ENCODE measurements around the gene TFIP11.

TFIP11 gene

GRCh38 chr22:26466196-26466595, 46.1 kb downstream of the TFIP11 start:
- Histone ChIP-seq H3K27ac (ENCODE audit: low read depth, low read length, poor library complexity, severe bottlenecking) (no peak overlapping the region), H3K4me3 (ENCODE audit: low read depth, low read length, poor library complexity, severe bottlenecking) (no peak overlapping the region), H3K9ac (ENCODE audit: low read length) (no peak overlapping the region), H2AFZ (ENCODE audit: low read length) (no peak overlapping the region), H3K9me3 (ENCODE audit: low read length) (no peaks in the 10 kb centered on the region), H3K79me2 (ENCODE audit: insufficient read depth, low read length) (peaks cover 1% of the 10 kb centered on the region; the same call in 1 of the 2 replicates), H3K36me3 (ENCODE audit: insufficient read depth, low read length) (peaks cover 95% of the 10 kb centered on the region), H3K27me3 (ENCODE audit: insufficient read depth, low read length) (no peaks in the 10 kb centered on the region), H3K9me2 (ENCODE audit: low read depth, low read length) (no peaks in the 10 kb centered on the region), H4K20me1 (ENCODE audit: insufficient read depth, low read length) (no peaks in the 10 kb centered on the region), H3F3A (ENCODE audit: insufficient read depth, low read length) (no peaks in the 10 kb centered on the region), H3K4me2 (ENCODE audit: low read length) (no peak overlapping the region), H3K4me1 (ENCODE audit: insufficient read depth, low read length, severe bottlenecking) (peaks cover 7% of the 10 kb centered on the region)
- TF ChIP-seq EZH2 (IDR thresholded peaks at IDR 0.05; ENCODE audit: borderline replicate concordance, low read length) (no peak), CTCF (IDR thresholded peaks at IDR 0.05; ENCODE audit: low read length) (no peak)

- Histone ChIP-seq H3K9me3 (ENCODE audit: low read length) (no peaks in the 10 kb centered on the region), H3K9me2 (ENCODE audit: low read depth, low read length) (no peaks in the 10 kb centered on the region), H3K27ac (ENCODE audit: low read depth, low read length, poor library complexity, severe bottlenecking) (no peak overlapping the region), H3K4me3 (ENCODE audit: low read depth, low read length, poor library complexity, severe bottlenecking) (no peak overlapping the region), H3K4me1 (ENCODE audit: insufficient read depth, low read length, severe bottlenecking) (peaks cover 7% of the 10 kb centered on the region), H3K27me3 (ENCODE audit: insufficient read depth, low read length) (no peaks in the 10 kb centered on the region), H3F3A (ENCODE audit: insufficient read depth, low read length) (no peaks in the 10 kb centered on the region), H3K9ac (ENCODE audit: low read length) (no peak overlapping the region), H3K4me2 (ENCODE audit: low read length) (no peak overlapping the region), H4K20me1 (ENCODE audit: insufficient read depth, low read length) (no peaks in the 10 kb centered on the region), H3K36me3 (ENCODE audit: insufficient read depth, low read length) (peaks cover 98% of the 10 kb centered on the region), H3K79me2 (ENCODE audit: insufficient read depth, low read length) (peaks cover 9% of the 10 kb centered on the region), H2AFZ (ENCODE audit: low read length) (no peak overlapping the region)
- no peak for TF ChIP-seq CTCF (IDR thresholded peaks at IDR 0.05; ENCODE audit: low read length)
- no peak for TF ChIP-seq EZH2 (IDR thresholded peaks at IDR 0.05; ENCODE audit: borderline replicate concordance, low read length)
These were observed 48.0 kb downstream of the TFIP11 start for GRCh38 chr22:26464312-26464711.

- Histone ChIP-seq H2AFZ (ENCODE audit: low read length) (no peak overlapping the region), H4K20me1 (ENCODE audit: insufficient read depth, low read length) (no peaks in the 10 kb centered on the region), H3K9me3 (ENCODE audit: low read length) (no peaks in the 10 kb centered on the region), H3K9ac (ENCODE audit: low read length) (no peak overlapping the region), H3K4me3 (ENCODE audit: low read depth, low read length, poor library complexity, severe bottlenecking) (no peak overlapping the region), H3K9me2 (ENCODE audit: low read depth, low read length) (no peaks in the 10 kb centered on the region), H3F3A (ENCODE audit: insufficient read depth, low read length) (no peaks in the 10 kb centered on the region), H3K4me1 (ENCODE audit: insufficient read depth, low read length, severe bottlenecking) (peaks cover 7% of the 10 kb centered on the region), H3K4me2 (ENCODE audit: low read length) (no peak overlapping the region), H3K36me3 (ENCODE audit: insufficient read depth, low read length) (peaks cover 98% of the 10 kb centered on the region), H3K79me2 (ENCODE audit: insufficient read depth, low read length) (peaks cover 9% of the 10 kb centered on the region), H3K27me3 (ENCODE audit: insufficient read depth, low read length) (no peaks in the 10 kb centered on the region), H3K27ac (ENCODE audit: low read depth, low read length, poor library complexity, severe bottlenecking) (no peak overlapping the region)
- TF ChIP-seq CTCF (IDR thresholded peaks at IDR 0.05; ENCODE audit: low read length) (no peak), EZH2 (IDR thresholded peaks at IDR 0.05; ENCODE audit: borderline replicate concordance, low read length) (no peak)
These were observed 48.6 kb downstream of the TFIP11 start for GRCh38 chr22:26463688-26464087.
